PC-3 (cell line): Measurements from ENCODE around the gene IRAK1. TPM values are rescaled to one million over a fixed set of nuclear protein-coding genes. Genes with fewer than 3 reads are reported as not detected.

Source experiments
- ATAC-seq: fragments of 200-7000 bp; cut with Tn5 transposase; 2 replicates; pipeline ENCODE4 v1.9.1; 2020; ENCODE audit warnings: mild to moderate bottlenecking, moderate library complexity
- BruUV-seq: library from RNA; stranded (reverse); fragments of 400-500 nt; replicated peaks from 2 replicates; lab custom pipeline; 2021; lab: Mats Ljungman, UMichigan
- CTCF ChIA-PET: fragments of 300-600 bp; sonication (Branson Sonifier 250); formaldehyde crosslinking; loops from one replicate; lab custom pipeline; 2022; ENCODE audit warnings: antibody characterized with exemption; lab: Charles Lee
- POLR2A ChIA-PET: fragments of 300-600 bp; sonication (Branson Sonifier 250); formaldehyde crosslinking; loops from one replicate; lab custom pipeline; 2022; ENCODE audit warnings: antibody characterized with exemption; ENCODE audit not compliant: unreplicated experiment; lab: Charles Lee
- DNase-seq: peaks from one replicate; pipeline ENCODE4 v3.0.0-alpha.2; 2015
- H2AFZ ChIP-seq: fragments of 300-600 bp; sonication (generic); 2 replicates; pipeline ENCODE4 v1.6.0; 2016; ENCODE audit warnings: antibody characterized with exemption, low read length
- H3F3A ChIP-seq: fragments of 300-600 bp; sonication (generic); one replicate; pipeline ENCODE4 v1.6.0; 2017; ENCODE audit warnings: antibody characterized with exemption, low read length, control low read depth, mild to moderate bottlenecking; ENCODE audit not compliant: unreplicated experiment
- H3K27ac ChIP-seq: fragments of 300-600 bp; sonication (generic); 2 replicates; pipeline ENCODE4 v1.5.1; 2016; ENCODE audit warnings: mild to moderate bottlenecking, low read length
- H3K27me3 ChIP-seq: fragments of 300-600 bp; sonication (generic); 2 replicates; pipeline ENCODE4 v1.6.1; 2016; ENCODE audit warnings: low read length, mixed read lengths
- H3K36me3 ChIP-seq: fragments of 300-600 bp; sonication (generic); 2 replicates; pipeline ENCODE4 v1.6.1; 2016; ENCODE audit warnings: low read depth, mixed run types, low read length, mixed read lengths
- H3K4me1 ChIP-seq: fragments of 300-600 bp; sonication (generic); 2 replicates; pipeline ENCODE4 v1.5.1; 2016; ENCODE audit warnings: low read length; ENCODE audit not compliant: insufficient read depth
- H3K4me2 ChIP-seq: fragments of 300-600 bp; sonication (generic); 2 replicates; pipeline ENCODE4 v1.6.0; 2016; ENCODE audit warnings: low read length
- H3K4me3 ChIP-seq: fragments of 300-600 bp; sonication (generic); 2 replicates; pipeline ENCODE4 v1.5.1; 2016; ENCODE audit warnings: mild to moderate bottlenecking, low read length, mixed read lengths
- H3K79me2 ChIP-seq: fragments of 300-600 bp; sonication (generic); 2 replicates; pipeline ENCODE4 v1.6.1; 2017; ENCODE audit warnings: low read length, mixed read lengths
- H3K9ac ChIP-seq: fragments of 300-600 bp; sonication (generic); 2 replicates; pipeline ENCODE4 v1.6.0; 2016; ENCODE audit warnings: mild to moderate bottlenecking, low read length
- H3K9me2 ChIP-seq: fragments of 300-600 bp; sonication (generic); replicated peaks from 2 replicates; pipeline ENCODE4 v1.6.1; 2016; ENCODE audit warnings: mixed run types, low read length, mixed read lengths
- H3K9me3 ChIP-seq: fragments of 300-600 bp; sonication (generic); 2 replicates; pipeline ENCODE4 v1.6.1; 2016; ENCODE audit warnings: low read length, mixed read lengths
- H4K20me1 ChIP-seq: fragments of 300-600 bp; sonication (generic); 2 replicates; pipeline ENCODE4 v1.6.1; 2016; ENCODE audit warnings: low read length, mixed read lengths
- EZH2 ChIP-seq: fragments of 300-600 bp; sonication (generic); IDR thresholded peaks from one replicate; pipeline ENCODE4 v1.6.1; 2017; ENCODE audit warnings: antibody characterized with exemption, mild to moderate bottlenecking, low read length; ENCODE audit not compliant: unreplicated experiment
- EZH2phosphoT487 ChIP-seq: fragments of 300-600 bp; sonication (generic); IDR thresholded peaks from 2 replicates; pipeline ENCODE4 v1.6.1; 2018; ENCODE audit warnings: mild to moderate bottlenecking, antibody characterized with exemption, low read length, borderline replicate concordance
- intact Hi-C: fragments of 100-400 bp; cut with micrococcal nuclease; formaldehyde crosslinking; loops from 2 replicates; pipeline ENCODE4 v1.9.0; 2023
- total RNA-seq: library from RNA; depleted of rRNA; stranded (reverse); fragments of >200 nt; gene quantifications from 2 replicates; pipeline ENCODE4 v1.2.3, GENCODE V29; 2014
- TF ChIP-seq, protein P1 (sequence below): fragments of 300-600 bp; sonication (generic); conservative IDR thresholded peaks from 2 replicates; pipeline ENCODE4 v1.5.1; 2017; ENCODE audit warnings: antibody characterized with exemption, low read depth, mild to moderate bottlenecking, low read length

IRAK1 gene
- total RNA-seq, 1 experiment from 2014 or later: 366 TPM

GRCh38 chrX:153991013-153991580 lies 28.6 kb downstream of the IRAK1 start:
- H3K79me2 ChIP-seq: no peaks in the 10 kb centered on the region
- H3K4me3 ChIP-seq: no peak overlapping the region
- BruUV-seq: no TSS peak
- TF ChIP-seq, protein P1, sequence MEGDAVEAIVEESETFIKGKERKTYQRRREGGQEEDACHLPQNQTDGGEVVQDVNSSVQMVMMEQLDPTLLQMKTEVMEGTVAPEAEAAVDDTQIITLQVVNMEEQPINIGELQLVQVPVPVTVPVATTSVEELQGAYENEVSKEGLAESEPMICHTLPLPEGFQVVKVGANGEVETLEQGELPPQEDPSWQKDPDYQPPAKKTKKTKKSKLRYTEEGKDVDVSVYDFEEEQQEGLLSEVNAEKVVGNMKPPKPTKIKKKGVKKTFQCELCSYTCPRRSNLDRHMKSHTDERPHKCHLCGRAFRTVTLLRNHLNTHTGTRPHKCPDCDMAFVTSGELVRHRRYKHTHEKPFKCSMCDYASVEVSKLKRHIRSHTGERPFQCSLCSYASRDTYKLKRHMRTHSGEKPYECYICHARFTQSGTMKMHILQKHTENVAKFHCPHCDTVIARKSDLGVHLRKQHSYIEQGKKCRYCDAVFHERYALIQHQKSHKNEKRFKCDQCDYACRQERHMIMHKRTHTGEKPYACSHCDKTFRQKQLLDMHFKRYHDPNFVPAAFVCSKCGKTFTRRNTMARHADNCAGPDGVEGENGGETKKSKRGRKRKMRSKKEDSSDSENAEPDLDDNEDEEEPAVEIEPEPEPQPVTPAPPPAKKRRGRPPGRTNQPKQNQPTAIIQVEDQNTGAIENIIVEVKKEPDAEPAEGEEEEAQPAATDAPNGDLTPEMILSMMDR: no peak
- TF ChIP-seq EZH2 (no peak), EZH2phosphoT487 (no peak)
- H3K4me1 ChIP-seq: no peaks in the 10 kb centered on the region
- intact Hi-C loops: no loop called here
- H4K20me1 ChIP-seq: no peaks in the 10 kb centered on the region
- DNase-seq: no peak
- H3K9me3 ChIP-seq: no peaks in the 10 kb centered on the region
- H3K27ac ChIP-seq: no peak overlapping the region
- ATAC-seq: no peak
- no peak overlapping the region for H3K9ac ChIP-seq
- H3K9me2 ChIP-seq: no peaks in the 10 kb centered on the region
- ChIA-PET POLR2A (no interaction called here), CTCF (no interaction called here)
- H3K27me3 ChIP-seq: no peaks in the 10 kb centered on the region
- H3F3A ChIP-seq: no peaks in the 10 kb centered on the region
- no peaks in the 10 kb centered on the region for H3K36me3 ChIP-seq
- H2AFZ ChIP-seq: no peak overlapping the region
- no peak overlapping the region for H3K4me2 ChIP-seq

DNA sequence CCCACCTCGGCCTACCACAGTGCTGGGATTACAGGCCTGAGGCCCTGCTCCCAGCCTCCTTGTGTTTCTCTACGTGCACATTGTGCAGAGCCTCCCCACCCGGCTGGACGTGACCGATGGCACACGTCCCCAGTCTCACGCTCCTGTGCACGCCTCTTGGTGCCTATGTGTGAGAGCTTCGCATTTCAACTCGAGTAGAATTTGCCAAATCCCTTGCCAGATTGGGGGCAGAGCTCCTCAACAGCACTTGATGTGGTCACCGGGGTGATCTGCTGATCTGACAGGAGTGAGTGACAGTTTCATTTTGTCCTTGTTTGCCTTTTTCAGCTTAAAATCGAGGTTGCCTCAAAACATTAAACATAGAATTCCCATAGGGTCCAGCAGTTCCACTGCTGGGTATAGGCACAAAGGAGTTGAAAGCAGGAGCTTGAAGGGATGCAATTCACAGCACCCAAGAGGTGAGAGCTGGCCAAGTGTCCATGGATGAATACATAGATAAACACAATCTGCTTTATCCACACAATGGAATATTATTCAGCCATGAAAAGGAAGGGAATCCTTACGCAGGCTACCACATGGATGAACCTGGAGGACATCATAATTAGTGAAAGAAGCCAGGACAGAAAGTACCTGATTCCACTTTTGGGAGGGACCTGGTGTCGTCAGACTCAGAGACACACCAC lies 29.6 kb downstream of the IRAK1 start:
- Histone ChIP-seq H2AFZ (no peak overlapping the region), H3K9ac (no peak overlapping the region), H3K79me2 (no peaks in the 10 kb centered on the region), H3K4me1 (no peaks in the 10 kb centered on the region), H3K9me2 (no peaks in the 10 kb centered on the region), H3K4me3 (no peak overlapping the region), H3F3A (no peaks in the 10 kb centered on the region), H3K4me2 (no peak overlapping the region), H4K20me1 (no peaks in the 10 kb centered on the region), H3K9me3 (no peaks in the 10 kb centered on the region), H3K36me3 (no peaks in the 10 kb centered on the region), H3K27ac (no peak overlapping the region), H3K27me3 (no peaks in the 10 kb centered on the region)
- TF ChIP-seq EZH2phosphoT487 (no peak), EZH2 (no peak)
- TF ChIP-seq, protein P1: no peak
- no TSS peak for BruUV-seq
- ChIA-PET POLR2A (no interaction called here), CTCF (no interaction called here)
- ATAC-seq (no peak), DNase-seq (no peak)
- intact Hi-C loops: no loop called here

DNA sequence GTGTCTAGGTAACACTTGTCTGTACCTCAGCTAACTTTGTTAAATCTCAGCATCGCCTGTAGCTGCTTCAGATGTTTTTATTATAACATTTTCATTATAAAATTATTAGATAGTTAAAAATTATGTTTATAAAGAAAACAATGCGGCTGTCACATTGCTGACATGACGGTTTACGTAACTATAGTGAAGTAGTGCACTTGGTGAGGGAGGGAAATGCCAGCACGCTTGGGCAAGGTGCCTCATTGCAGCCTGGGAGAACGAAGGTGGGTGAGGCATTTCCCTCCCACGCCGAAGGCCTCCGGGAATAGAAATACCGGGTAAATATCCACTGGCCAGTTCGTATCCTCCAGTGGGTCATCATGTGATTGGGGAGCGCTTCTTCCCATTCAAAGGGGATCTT lies 31.2 kb downstream of the IRAK1 start:
- Histone ChIP-seq H3K27me3 (no peaks in the 10 kb centered on the region), H3K4me1 (no peaks in the 10 kb centered on the region), H3K9me3 (no peaks in the 10 kb centered on the region), H3K9ac (no peak overlapping the region), H3K4me2 (no peak overlapping the region), H3K4me3 (no peak overlapping the region), H2AFZ (no peak overlapping the region), H3F3A (no peaks in the 10 kb centered on the region), H4K20me1 (no peaks in the 10 kb centered on the region), H3K9me2 (no peaks in the 10 kb centered on the region), H3K27ac (no peak overlapping the region), H3K79me2 (no peaks in the 10 kb centered on the region), H3K36me3 (no peaks in the 10 kb centered on the region)
- no TSS peak for BruUV-seq
- TF ChIP-seq EZH2phosphoT487 (no peak), EZH2 (no peak)
- TF ChIP-seq, protein P1: no peak
- intact Hi-C loops: no loop called here
- no peak for ATAC-seq
- no peak for DNase-seq
- ChIA-PET POLR2A (no interaction called here), CTCF (no interaction called here)
